Renal pelvis (tissue), 4 donors: Measurements from ENCODE around the gene COA7. TPM values are rescaled to one million over a fixed set of nuclear protein-coding genes. Genes with fewer than 3 reads are reported as not detected.

Source experiments
- DNase-seq: peaks from one replicate; pipeline ENCODE4 v3.0.0-alpha.2; 2013
- polyA plus RNA-seq, 3 donors: library from polyadenylated mRNA; unstranded; fragments of 120-200 nt; gene quantifications; one replicate each; pipeline ENCODE4 v1.2.1, GENCODE V29; 2013; ENCODE audit not compliant: insufficient read length in 3 of 3

Gene COA7
- polyA plus RNA-seq, 3 donors, result 13.5 to 18.2 (median 17.7) TPM

GRCh38 chr1:52674497-52675384 is 23.4 kb downstream of the COA7 start:
- no peak for DNase-seq

- no peak for DNase-seq
Observed at GRCh38 chr1:52673513-52673912, 24.6 kb downstream of the COA7 start.

DNA sequence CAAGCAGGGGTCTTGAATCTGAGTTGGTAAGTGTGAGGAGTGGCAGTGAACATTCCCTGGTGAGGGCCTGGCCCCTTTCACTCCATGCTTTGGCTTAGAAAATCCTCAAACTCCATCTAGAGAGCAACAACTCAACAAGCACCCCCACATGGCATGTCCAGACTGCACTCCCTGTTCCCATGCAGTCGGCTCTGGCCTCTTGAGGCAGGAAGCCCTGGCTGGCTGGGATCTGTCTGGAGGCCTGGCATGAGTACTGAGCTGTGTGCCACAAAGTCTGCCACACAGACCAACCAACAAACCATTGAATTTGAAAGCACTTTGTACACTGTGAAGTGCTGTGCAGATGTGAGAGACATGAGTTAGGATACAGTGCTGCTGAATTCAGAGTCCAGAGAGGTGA is 25.2 kb downstream of the COA7 start:
- no peak for DNase-seq

- no peak for DNase-seq
Observed at GRCh38 chr1:52670604-52671003, 27.5 kb downstream of the COA7 start.

GRCh38 chr1:52669696-52670095 is 28.5 kb downstream of the COA7 start:
- DNase-seq, result no peak

GRCh38 chr1:52668711-52669110 is 29.4 kb downstream of the COA7 start:
- no peak for DNase-seq

- no peak for DNase-seq
Observed at GRCh38 chr1:52667984-52668383, 30.2 kb downstream of the COA7 start.

GRCh38 chr1:52667290-52667689 is 30.9 kb downstream of the COA7 start:
- no peak for DNase-seq

DNA sequence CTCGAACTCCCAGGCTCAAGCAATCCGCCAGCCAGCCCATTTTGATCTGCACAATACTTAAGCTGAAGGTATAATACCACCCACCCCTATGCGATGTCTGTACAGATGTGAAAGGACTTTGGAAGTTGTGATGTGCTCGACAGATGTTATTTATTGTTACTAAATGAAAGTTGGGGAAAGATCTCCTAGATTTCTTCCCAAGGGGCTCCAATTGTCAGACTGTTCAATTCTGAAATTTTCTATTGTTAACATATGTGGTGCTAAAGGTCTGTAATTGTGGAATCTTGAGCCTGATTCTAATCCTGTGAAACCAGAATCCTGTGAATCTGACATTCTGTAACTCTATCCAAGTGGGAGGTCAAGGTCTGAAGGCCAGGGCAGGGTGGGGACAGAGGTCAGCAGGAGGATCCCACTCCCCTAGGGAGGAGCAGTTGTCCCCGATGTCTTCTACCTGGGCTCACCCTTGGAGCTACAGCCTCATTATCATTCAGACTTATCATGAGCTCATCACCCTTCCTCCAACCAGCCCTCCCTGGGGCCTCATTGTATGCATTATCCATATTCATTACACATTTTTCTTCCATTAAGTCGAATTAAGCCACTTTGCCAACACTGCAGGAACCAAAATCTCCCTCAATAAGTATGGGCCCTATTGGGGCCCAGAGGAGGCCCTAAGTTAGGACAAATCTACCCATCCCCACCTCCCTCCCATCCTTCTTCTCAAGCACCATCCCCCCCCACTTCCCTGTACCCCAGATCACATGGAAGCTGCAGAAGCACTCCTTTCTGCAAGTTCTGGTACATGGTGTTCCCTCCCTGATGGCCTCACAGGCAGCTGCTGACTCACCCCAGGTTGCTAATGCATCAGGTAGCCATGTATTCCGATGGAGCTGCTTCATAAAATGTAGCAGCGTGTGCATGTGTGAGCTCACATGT is 32.9 kb downstream of the COA7 start:
- no peak for DNase-seq

DNA sequence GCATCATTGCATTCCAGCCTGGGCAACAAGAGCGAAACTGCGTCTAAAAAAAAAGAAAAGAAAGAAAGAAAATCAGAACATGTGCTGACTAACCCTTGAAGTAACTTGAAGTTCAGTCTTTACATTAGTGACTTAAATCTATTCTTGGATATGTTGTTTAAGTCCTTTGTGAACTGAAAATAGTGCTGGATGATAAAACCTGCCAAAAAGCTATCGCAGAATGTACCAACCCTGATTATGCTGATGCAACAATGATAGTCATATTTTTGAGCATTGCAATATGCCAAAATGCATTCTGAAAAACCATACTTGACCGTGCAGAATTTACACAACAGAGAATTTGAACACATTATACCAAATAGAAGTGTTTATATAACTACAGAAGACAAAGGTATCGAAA is 34.4 kb downstream of the COA7 start:
- no peak for DNase-seq

DNA sequence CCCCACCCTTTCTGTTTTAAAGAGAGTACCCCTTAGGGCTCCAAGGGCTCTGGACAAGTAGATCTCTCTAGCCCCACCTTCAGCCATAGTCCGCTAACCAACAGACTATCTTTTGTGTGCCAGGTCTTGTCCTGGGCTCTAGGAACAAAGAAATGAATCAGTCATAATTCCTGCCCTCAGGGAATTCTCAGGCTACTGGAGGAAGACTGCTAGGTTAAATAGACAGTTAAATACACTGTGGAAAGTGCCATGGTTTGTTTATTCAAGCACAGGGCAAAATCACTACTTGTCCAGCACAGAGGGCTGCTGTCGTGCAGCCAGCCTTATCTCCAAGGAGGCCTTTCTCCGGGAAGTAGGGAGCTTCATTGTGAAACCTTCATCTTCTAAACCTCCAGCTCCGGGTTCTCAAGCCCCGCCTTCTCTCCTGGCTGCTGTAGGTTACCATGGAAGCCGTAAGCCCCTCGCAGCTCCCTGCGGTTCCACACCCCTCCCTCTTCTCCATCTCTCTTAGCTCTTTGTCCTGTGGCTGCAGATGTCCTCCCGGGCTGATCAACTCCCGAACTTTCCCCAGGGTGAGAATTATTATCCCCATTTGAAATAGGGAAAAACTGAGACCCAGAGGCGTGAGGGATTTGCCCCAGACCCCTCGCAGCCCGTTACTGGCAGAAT is 35.4 kb downstream of the COA7 start:
- DNase-seq, result no peak

- no peak for DNase-seq
Observed at GRCh38 chr1:52660807-52661206, 37.3 kb downstream of the COA7 start.

- no peak for DNase-seq
Observed at GRCh38 chr1:52659851-52660596, 38.1 kb downstream of the COA7 start.

- no peak for DNase-seq
Observed at GRCh38 chr1:52659356-52659755, 38.8 kb downstream of the COA7 start.

DNA sequence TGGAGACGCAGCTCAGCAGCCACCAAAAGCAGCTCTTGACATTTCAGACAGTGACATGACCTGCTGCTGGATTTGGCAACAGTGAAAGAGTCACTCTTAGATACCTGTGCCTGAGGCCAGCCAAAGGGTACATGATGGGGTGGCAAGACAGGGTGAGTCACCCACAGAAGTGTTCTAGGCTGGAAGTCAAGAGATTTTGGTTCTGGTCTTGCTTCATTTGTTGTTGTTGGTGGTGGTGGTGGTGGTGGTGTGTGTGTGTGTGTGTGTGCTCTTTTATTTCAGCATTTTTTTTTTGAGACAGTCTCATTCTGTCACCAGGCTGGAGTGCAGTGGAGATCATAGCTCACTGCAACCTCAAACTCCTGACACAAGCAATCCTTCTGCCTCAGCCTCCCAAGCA is 39.4 kb downstream of the COA7 start:
- no peak for DNase-seq

DNA sequence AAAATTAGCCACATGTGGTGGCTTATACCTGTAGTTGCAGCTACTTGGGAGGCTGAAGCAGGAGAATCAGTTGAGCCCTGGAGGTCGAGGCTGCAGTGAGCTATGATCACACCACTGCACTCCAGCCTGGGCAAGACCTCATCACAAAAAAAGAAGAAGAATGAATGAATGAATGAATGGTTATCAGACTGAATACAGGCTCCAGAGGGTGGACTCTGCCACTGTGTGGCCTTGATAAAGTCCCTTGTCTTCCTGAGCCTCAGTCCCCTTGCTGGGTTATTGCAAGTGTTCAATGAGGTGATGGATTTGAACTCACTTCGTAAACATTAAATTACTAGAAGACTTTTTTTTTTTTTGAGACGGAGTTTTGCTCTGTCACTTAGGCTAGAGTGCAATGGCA is 40.4 kb downstream of the COA7 start:
- no peak for DNase-seq

DNA sequence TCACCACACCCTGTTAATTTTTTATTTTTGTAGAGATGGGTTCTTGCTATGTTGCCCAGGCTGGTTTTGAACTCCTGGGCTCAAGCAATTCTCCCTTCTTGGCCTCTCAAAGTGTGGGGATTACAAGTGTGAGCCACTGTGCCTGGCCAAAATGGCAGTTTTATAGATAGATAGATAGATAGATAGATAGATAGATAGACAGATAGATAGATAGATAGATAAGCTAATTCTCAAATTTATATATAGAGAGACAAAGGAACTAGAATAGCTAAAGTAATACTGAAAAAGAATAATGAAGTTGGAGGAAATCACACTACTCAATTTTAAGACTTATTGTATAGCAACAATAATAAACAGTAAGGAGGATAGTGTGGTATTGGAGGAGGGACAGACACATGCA is 44.1 kb downstream of the COA7 start:
- DNase-seq, result no peak

DNA sequence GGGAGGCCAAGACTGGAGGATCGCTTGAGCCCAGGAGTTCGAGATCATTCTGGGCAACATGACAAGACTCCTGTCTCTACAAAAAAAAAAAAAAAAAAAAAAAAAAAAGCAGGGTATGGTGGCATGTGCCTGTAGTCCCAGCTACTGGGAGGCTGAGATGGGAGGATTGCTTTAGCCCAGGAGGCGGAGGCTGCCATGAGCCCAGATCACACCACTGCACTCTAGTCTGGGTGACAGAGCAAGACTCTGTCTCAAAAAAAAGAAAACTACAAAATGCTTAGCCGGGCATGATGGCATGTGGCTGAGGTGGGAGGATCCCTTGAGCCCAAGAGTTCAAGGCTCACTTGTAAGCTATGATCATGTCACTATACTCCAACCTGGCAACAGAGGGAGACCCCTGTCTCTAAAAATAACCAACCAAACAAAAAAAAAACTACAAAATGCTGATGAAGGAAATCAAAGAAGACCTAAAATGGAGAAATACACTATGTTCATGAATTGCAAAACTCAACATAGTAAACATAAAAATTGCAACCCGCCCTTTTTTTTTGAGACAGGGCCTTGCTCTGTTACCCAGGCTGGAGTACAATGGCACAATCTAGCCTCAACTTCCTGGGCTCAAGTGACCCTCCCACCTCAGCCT is 44.8 kb downstream of the COA7 start:
- no peak for DNase-seq

GRCh38 chr1:52651904-52652303 is 46.2 kb downstream of the COA7 start:
- DNase-seq, result no peak

DNA sequence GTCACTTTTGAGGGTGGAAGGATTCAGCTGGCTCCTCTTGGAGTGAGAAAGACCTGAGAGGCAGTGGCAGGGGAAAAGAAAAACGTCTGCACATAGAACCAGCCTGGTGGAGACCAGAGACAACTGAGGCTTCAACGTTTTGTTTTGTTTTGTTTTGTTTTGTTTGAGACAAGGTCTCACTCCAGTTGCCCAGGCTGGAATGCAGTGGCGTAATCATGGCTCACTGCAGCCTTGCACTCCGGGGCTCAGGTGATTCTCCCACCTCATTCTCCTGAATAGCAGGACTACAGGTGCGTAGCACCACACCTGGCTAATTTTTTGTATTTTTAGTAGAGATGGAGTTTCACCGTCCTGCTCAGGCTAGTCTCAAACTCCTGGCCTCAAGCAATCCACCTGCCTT is 52.9 kb downstream of the COA7 start:
- DNase-seq, result no peak

DNA sequence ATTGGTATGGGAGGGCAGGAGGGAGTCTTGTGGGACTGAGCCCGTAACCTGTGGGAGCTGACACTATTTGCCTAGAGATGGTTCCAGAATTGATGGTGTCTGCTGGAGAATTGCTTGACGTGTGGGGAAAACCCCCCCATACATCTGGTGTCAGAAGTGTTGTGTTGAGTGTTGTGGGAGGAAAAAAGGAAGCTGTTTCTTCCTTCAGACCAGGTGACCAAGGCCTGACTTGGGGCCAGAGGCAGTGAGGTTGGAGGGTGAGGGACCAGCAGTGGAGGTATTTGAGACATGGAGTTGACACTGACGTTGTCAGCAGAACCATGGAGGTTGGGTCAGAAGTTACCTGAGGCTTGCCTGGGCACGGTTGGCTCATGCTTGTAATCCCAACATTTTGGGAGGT is 56.8 kb downstream of the COA7 start:
- DNase-seq, result no peak
